Measurements from ENCODE around the gene EFCAB11.

DNA sequence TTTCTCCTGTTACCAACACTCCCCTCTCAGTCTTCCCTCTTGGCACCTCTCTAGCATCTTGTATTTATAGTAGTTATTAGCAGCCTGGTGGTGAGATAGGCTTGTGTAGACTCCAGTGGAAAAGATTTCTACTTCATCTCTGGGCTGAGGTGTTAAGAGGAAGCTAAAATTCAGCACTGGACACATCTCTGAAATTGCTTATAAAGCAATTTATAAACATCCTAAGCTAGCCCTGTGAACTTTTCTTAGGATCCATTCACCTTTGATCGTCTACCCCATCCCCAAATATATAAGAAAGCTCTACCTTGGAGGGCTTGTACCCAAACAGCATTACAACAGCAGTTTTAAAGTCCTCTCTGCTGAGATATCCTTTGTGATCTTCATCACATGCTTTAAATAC lies 928 bp downstream of the EFCAB11 start:
- TF ChIP-seq, protein P1, sequence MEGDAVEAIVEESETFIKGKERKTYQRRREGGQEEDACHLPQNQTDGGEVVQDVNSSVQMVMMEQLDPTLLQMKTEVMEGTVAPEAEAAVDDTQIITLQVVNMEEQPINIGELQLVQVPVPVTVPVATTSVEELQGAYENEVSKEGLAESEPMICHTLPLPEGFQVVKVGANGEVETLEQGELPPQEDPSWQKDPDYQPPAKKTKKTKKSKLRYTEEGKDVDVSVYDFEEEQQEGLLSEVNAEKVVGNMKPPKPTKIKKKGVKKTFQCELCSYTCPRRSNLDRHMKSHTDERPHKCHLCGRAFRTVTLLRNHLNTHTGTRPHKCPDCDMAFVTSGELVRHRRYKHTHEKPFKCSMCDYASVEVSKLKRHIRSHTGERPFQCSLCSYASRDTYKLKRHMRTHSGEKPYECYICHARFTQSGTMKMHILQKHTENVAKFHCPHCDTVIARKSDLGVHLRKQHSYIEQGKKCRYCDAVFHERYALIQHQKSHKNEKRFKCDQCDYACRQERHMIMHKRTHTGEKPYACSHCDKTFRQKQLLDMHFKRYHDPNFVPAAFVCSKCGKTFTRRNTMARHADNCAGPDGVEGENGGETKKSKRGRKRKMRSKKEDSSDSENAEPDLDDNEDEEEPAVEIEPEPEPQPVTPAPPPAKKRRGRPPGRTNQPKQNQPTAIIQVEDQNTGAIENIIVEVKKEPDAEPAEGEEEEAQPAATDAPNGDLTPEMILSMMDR (IDR thresholded peaks at IDR 0.05), result no peak
- TF ChIP-seq POLR2A (IDR thresholded peaks at IDR 0.05), result no peak
